BLaER1 (cell line): ENCODE measurements around the gene BNC2.

Source experiments
- H3K27ac ChIP-seq: shearing (Covaris generic); formaldehyde crosslinking; 2 replicates; pipeline ENCODE4 v1.8.1; 2022
- H3K27me3 ChIP-seq: shearing (Covaris generic); formaldehyde crosslinking; 2 replicates; pipeline ENCODE4 v1.8.1; 2022
- H3K36me3 ChIP-seq: shearing (Covaris generic); formaldehyde crosslinking; 2 replicates; pipeline ENCODE4 v1.8.1; 2022
- H3K4me1 ChIP-seq: shearing (Covaris generic); formaldehyde crosslinking; 2 replicates; pipeline ENCODE4 v1.8.1; 2022
- H3K4me2 ChIP-seq: shearing (Covaris generic); formaldehyde crosslinking; 2 replicates; pipeline ENCODE4 v1.8.1; 2022
- H3K4me3 ChIP-seq: shearing (Covaris generic); formaldehyde crosslinking; 2 replicates; pipeline ENCODE4 v1.8.1; 2022
- H3K9ac ChIP-seq: shearing (Covaris generic); formaldehyde crosslinking; 2 replicates; pipeline ENCODE4 v1.8.1; 2022
- H3K9me3 ChIP-seq: shearing (Covaris generic); formaldehyde crosslinking; 2 replicates; pipeline ENCODE4 v1.8.1; 2022
- H4K20me1 ChIP-seq: shearing (Covaris generic); formaldehyde crosslinking; 2 replicates; pipeline ENCODE4 v1.8.1; 2022
- Cebpa-rat ChIP-seq: shearing (Covaris generic); IDR thresholded peaks from 2 replicates; pipeline ENCODE4 v1.8.1; 2022

Gene BNC2

DNA sequence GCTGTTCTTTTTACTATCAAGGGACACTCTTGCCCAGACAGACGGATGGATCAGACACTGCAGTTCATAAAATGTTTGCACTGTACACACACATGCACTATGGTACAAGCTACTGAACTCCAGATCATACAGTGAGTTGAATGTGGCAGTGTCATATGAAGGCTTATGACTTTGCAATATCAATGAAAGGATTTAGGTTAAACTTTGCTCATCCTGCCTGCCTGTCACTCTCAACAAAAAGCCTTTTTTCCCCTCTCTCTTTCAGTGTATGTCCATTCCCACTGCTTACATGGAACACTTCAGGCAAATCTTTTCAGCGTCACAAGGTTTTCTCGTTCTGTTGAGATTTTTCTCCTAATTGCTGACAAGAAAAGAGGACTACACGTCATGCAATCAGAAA lies 97.4 kb downstream of the BNC2 start:
- Histone ChIP-seq H3K4me2 (no peak overlapping the region), H3K9ac (no peak overlapping the region), H3K9me3 (no peaks in the 10 kb centered on the region), H3K27me3 (no peaks in the 10 kb centered on the region), H3K27ac (no peak overlapping the region), H3K36me3 (no peaks in the 10 kb centered on the region), H3K4me3 (no peak overlapping the region), H4K20me1 (no peaks in the 10 kb centered on the region), H3K4me1 (no peaks in the 10 kb centered on the region)
- TF ChIP-seq Cebpa-rat, result no peak

DNA sequence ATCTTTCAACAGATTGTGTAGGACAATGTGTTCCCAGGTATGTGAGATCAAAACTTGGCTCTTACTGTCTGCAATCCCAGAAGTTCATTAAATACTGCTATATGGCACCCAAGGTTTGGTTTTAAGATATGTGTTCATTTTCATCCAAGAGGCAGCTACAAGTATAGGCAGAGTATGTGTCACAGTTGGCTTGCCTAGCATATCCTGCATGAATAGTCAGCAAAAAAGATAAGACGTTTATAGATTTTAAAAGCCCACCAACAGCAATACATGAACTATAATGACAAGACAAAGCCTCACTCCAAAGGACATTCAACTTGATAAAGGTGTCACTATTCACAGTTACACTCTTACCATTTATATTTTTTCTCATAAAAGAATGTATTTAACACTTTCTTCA lies 99.1 kb downstream of the BNC2 start:
- no peak overlapping the region for H3K9ac ChIP-seq
- H3K4me2 ChIP-seq, result no peak overlapping the region
- TF ChIP-seq Cebpa-rat, result no peak

DNA sequence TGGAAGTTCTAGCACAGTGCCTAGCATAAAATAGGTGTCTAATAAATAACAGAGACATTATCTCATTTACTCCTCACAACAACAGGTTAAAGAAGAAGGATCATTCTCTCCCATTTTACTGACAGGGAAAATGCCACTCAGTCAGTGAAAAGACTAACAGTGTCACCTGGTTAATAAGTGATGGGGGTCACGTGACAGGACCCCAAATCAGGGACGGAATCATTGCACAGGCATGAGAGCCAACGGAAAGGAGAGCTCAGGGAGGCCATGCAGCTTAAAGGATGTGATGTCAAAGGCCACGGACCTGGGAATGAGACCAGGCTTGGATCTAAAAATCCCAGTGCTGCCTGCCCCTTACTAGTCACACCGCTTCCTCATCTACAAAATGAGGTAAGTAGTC lies 101.2 kb downstream of the BNC2 start:
- Histone ChIP-seq H3K27ac (no peak overlapping the region), H3K27me3 (no peaks in the 10 kb centered on the region), H3K4me3 (no peak overlapping the region), H3K4me1 (no peaks in the 10 kb centered on the region), H3K9me3 (no peaks in the 10 kb centered on the region), H4K20me1 (no peaks in the 10 kb centered on the region), H3K9ac (no peak overlapping the region), H3K4me2 (no peak overlapping the region), H3K36me3 (no peaks in the 10 kb centered on the region)
- TF ChIP-seq Cebpa-rat, result no peak

More for the DNA sequence above, 99.1 kb downstream of the BNC2 start:
- Histone ChIP-seq H3K4me3 (no peak overlapping the region), H4K20me1 (no peaks in the 10 kb centered on the region), H3K9me3 (no peaks in the 10 kb centered on the region), H3K27me3 (no peaks in the 10 kb centered on the region), H3K36me3 (no peaks in the 10 kb centered on the region), H3K4me1 (no peaks in the 10 kb centered on the region), H3K27ac (no peak overlapping the region)

DNA sequence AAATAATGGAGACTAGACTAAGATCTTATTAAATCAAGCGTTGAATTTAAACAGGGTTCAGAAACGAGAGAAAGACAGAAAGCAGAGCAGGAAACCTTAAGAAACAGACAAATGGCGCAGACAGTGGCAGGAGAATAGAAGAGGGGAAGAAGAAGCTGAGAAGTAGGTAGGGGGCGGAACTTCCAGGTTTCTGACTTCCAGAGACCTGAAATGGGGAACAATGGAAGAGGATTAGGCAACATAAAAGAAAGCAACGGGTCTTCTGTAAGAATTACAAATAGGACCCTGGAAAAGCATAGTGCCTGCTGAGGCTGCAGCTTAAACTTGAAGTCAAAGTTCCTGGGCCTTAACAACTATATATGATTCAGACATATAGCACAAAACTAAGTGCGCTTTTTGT lies 101.7 kb downstream of the BNC2 start:
- H4K20me1 ChIP-seq, result no peaks in the 10 kb centered on the region
- no peak overlapping the region for H3K4me3 ChIP-seq
- H3K9me3 ChIP-seq, result no peaks in the 10 kb centered on the region
- no peak overlapping the region for H3K9ac ChIP-seq
- no peaks in the 10 kb centered on the region for H3K27me3 ChIP-seq
- no peak for TF ChIP-seq Cebpa-rat
- H3K4me2 ChIP-seq, result no peak overlapping the region
- H3K27ac ChIP-seq, result no peak overlapping the region
- H3K4me1 ChIP-seq, result no peaks in the 10 kb centered on the region
- no peaks in the 10 kb centered on the region for H3K36me3 ChIP-seq

DNA sequence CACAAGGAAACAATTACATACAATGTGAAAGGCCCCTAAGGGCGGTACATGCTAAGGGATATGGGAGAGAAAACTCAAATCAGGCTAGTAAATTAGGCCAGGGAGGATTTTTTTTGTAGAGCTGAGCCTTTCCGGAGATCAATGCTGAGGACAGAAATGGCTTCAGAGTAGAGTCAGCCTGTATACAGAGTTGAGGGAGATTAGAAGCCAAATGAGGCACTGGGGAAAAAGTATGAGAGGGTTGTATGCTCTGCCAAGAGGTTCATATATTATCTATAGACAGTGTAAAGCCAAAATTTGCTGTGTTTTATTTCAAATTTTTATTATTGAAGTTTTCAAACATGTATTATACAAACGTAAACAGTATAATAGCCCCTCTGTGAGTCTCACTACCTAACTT lies 103.1 kb downstream of the BNC2 start:
- Histone ChIP-seq H3K27ac (no peak overlapping the region), H3K4me2 (no peak overlapping the region), H3K36me3 (no peaks in the 10 kb centered on the region), H3K9me3 (no peaks in the 10 kb centered on the region), H3K27me3 (no peaks in the 10 kb centered on the region), H3K4me3 (no peak overlapping the region), H4K20me1 (no peaks in the 10 kb centered on the region), H3K9ac (no peak overlapping the region), H3K4me1 (no peaks in the 10 kb centered on the region)
- TF ChIP-seq Cebpa-rat, result no peak

DNA sequence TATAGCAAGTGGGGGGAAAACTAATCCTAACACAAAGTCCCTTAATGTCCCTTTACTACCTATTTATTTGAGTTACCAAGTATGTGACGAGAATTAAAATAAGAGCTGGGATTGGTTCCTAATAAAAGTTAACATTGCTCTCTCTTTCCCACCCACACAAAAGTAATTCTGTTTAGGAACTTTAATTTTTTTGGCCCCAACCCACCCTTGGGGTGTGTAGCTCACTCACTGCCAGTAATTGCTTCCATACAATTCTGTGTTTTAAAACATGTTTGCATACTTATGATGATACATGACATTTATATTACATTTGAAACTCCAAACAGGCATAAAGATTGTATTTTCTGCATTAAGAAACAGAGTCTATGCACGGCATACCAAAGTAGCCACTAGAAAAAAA lies 106.5 kb downstream of the BNC2 start:
- Histone ChIP-seq H4K20me1 (no peaks in the 10 kb centered on the region), H3K4me3 (no peak overlapping the region), H3K27ac (no peak overlapping the region), H3K9ac (no peak overlapping the region), H3K4me1 (no peaks in the 10 kb centered on the region), H3K27me3 (no peaks in the 10 kb centered on the region), H3K4me2 (no peak overlapping the region), H3K36me3 (no peaks in the 10 kb centered on the region), H3K9me3 (no peaks in the 10 kb centered on the region)
- no peak for TF ChIP-seq Cebpa-rat

DNA sequence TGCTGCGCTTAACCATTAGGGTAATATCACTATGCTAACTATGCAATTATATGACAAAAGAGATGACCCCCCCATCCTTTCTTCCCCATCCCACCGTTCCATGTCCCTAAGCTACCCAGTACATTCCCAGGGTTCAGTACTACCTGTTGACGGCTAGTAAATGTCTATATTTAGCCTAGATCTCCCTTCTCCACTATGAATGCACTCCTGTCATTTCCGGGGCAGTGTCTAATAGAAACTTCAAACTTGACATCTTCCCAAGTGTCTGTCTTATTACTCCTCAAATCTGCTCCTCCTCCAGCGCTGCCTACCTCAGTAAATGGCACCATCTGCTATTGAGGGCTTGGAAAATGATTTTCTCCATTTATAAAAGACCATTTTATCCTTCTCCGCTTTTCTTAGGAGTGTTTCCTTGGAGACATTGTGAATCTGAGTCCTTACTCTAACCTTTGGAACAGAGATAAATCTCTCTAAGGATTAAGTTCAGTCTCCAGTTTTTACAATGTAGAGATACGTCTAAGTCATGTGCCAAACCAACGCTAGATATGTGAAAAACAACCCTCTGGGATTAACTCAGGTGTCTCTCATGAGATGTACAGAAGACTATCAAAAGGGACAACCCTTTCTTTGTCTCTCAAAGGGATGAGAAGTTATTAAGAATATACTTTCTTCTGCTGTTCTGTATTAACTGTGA lies 114.9 kb downstream of the BNC2 start:
- H3K36me3 ChIP-seq, result no peaks in the 10 kb centered on the region
- no peak overlapping the region for H3K4me3 ChIP-seq
- no peaks in the 10 kb centered on the region for H4K20me1 ChIP-seq
- no peaks in the 10 kb centered on the region for H3K27me3 ChIP-seq
- H3K9ac ChIP-seq, result no peak overlapping the region
- TF ChIP-seq Cebpa-rat, result no peak
- no peaks in the 10 kb centered on the region for H3K4me1 ChIP-seq
- no peak overlapping the region for H3K27ac ChIP-seq
- no peaks in the 10 kb centered on the region for H3K9me3 ChIP-seq
- no peak overlapping the region for H3K4me2 ChIP-seq

DNA sequence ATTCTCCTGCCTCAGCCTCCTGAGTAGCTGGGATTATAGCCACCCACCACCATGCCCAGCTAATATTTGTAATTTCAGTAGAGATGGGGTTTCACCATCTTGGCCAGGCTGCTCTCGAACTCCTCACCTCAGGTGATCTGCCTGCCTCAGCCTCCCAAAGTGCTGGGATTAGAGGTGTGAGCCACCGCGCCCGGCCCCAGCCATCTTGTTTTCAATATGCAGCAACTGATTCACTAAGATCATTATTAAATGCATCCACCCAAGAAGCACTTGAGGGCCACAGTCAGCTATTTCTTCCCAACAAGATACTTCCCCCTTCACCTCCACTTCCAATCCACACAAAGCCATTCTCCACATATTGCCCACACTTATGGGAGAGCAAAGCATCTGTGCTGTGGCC lies 115.8 kb downstream of the BNC2 start:
- H3K36me3 ChIP-seq, result no peaks in the 10 kb centered on the region
- H3K4me2 ChIP-seq, result no peak overlapping the region
- no peaks in the 10 kb centered on the region for H3K27me3 ChIP-seq
- H3K9ac ChIP-seq, result no peak overlapping the region
- H4K20me1 ChIP-seq, result no peaks in the 10 kb centered on the region
- no peaks in the 10 kb centered on the region for H3K4me1 ChIP-seq
- no peaks in the 10 kb centered on the region for H3K9me3 ChIP-seq
- no peak overlapping the region for H3K4me3 ChIP-seq
- H3K27ac ChIP-seq, result no peak overlapping the region
- TF ChIP-seq Cebpa-rat, result no peak

DNA sequence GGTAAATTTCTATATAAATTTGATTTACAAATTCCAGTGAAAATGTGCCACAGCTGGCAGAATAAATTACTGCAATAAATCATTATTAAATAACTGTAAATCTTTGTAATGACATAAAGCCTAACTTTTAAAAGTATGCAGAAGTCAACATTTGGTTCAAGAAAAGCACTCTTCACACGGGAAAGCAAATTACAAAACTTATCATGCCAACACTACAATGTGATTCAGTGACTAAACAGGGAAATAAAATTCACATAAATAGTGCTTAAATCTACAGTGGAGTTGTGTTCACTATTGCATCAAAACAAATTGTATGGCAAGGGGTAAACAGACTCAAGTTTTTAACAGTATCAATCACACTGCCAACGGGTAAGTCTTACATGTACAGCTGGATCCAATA lies 117.2 kb downstream of the BNC2 start:
- H3K4me2 ChIP-seq, result no peak overlapping the region
- H3K27me3 ChIP-seq, result no peaks in the 10 kb centered on the region
- H3K9me3 ChIP-seq, result no peaks in the 10 kb centered on the region
- H4K20me1 ChIP-seq, result no peaks in the 10 kb centered on the region
- H3K4me1 ChIP-seq, result no peaks in the 10 kb centered on the region
- H3K4me3 ChIP-seq, result no peak overlapping the region
- no peaks in the 10 kb centered on the region for H3K36me3 ChIP-seq
- no peak overlapping the region for H3K9ac ChIP-seq
- H3K27ac ChIP-seq, result no peak overlapping the region
- TF ChIP-seq Cebpa-rat, result no peak

DNA sequence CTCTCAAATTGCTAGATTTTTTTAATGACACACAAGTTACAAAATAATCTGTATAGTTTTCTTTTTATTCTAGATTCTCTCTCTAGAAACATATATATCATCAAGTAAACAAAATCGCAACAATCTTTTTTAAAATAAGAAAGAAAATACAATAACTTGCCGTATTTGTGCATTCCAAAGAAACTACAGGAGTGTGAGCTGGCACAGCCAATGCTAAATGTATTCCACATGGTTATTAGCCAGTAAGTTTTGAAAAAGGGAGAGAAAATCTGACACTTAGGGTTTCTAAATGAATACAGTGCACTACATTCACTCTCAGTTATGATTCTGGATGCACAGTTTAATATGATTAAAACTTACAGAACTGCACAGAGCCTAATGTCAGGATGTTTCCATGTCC lies 117.9 kb downstream of the BNC2 start:
- no peaks in the 10 kb centered on the region for H3K27me3 ChIP-seq
- no peak for TF ChIP-seq Cebpa-rat
- H3K9ac ChIP-seq, result no peak overlapping the region
- H3K27ac ChIP-seq, result no peak overlapping the region
- H3K4me1 ChIP-seq, result no peaks in the 10 kb centered on the region
- no peak overlapping the region for H3K4me2 ChIP-seq
- H3K4me3 ChIP-seq, result no peak overlapping the region
- no peaks in the 10 kb centered on the region for H3K9me3 ChIP-seq
- no peaks in the 10 kb centered on the region for H4K20me1 ChIP-seq
- H3K36me3 ChIP-seq, result no peaks in the 10 kb centered on the region

DNA sequence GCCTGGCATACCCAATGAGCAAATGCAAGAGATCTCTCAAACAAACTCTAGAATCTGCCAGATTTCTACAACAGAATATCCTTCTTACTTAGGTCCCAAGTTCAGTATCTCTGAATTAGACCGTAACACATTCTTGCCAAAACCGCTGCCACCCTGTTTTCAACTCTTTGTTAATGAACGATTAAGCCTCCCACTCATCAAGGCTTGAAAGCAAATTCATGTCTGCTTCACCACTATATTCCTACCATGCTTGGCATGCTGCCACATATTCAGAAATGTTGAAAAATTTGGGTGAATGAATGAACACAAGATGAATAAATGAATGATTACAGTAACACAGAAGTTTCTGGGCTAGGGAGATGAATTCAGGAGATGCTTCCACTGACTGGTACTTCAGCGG lies 119.9 kb downstream of the BNC2 start:
- Histone ChIP-seq H3K27ac (no peak overlapping the region), H3K4me3 (no peak overlapping the region), H3K9me3 (no peaks in the 10 kb centered on the region), H3K9ac (no peak overlapping the region), H3K4me2 (no peak overlapping the region), H4K20me1 (no peaks in the 10 kb centered on the region), H3K27me3 (no peaks in the 10 kb centered on the region), H3K36me3 (no peaks in the 10 kb centered on the region), H3K4me1 (no peaks in the 10 kb centered on the region)
- TF ChIP-seq Cebpa-rat, result no peak
